GM19239 (cell line): ENCODE measurements around the gene METTL21A.
"Not testable (repeated sequence)": the region's sequence is repeated elsewhere in the genome, so short reads cannot be mapped to it uniquely, and the experiment has no call there.

Source experiments
- DNase-seq: peaks from one replicate; pipeline ENCODE4 v3.0.0; 2011; ENCODE audit warnings: low spot score; ENCODE audit not compliant: insufficient read length
- FAIRE-seq: peaks from 2 replicates; lab custom pipeline; 2011; peaks lifted over from hg19 to GRCh38; lab: Jason Lieb, UNC

Gene METTL21A

GRCh38 chr2:207625014-207625907, at the start of gene METTL21A:
TSS of gene METTL21A (minus strand) at chr2:207625394. CDS start at chr2:207624375, 1,019 bp downstream.
- FAIRE-seq (peak; percentile 82), DNase-seq (peak; percentile 71)

GRCh38 chr2:207674826-207675225, 49.6 kb upstream of the METTL21A start:
- FAIRE-seq: no peak
- DNase-seq: no peak

- FAIRE-seq (peak; percentile 18), DNase-seq (no peak)
These were observed 49.1 kb upstream of the METTL21A start for GRCh38 chr2:207674266-207674774.

- no peak for FAIRE-seq
These were observed 48.2 kb upstream of the METTL21A start for GRCh38 chr2:207673431-207673830.

GRCh38 chr2:207670887-207671286, 45.7 kb upstream of the METTL21A start:
- FAIRE-seq (no peak), DNase-seq (no peak)

More at GRCh38 chr2:207673431-207673830, 48.2 kb upstream of the METTL21A start:
- DNase-seq: no peak

GRCh38 chr2:207663870-207664545, 38.8 kb upstream of the METTL21A start:
- DNase-seq (no peak), FAIRE-seq (peak; percentile 67)

GRCh38 chr2:207662203-207662602, 37.0 kb upstream of the METTL21A start:
- DNase-seq: peak; percentile 21
- FAIRE-seq: peak; percentile 75

- no peak for FAIRE-seq
- DNase-seq: no peak
These were observed 35.8 kb upstream of the METTL21A start for GRCh38 chr2:207660994-207661393.

GRCh38 chr2:207658156-207658555, 33.0 kb upstream of the METTL21A start:
- DNase-seq (no peak), FAIRE-seq (no peak)

GRCh38 chr2:207655000-207655399, 29.8 kb upstream of the METTL21A start:
- FAIRE-seq (no peak), DNase-seq (no peak)

GRCh38 chr2:207646582-207646981, 21.4 kb upstream of the METTL21A start:
- not testable (repeated sequence) for DNase-seq, FAIRE-seq

- no peak for DNase-seq
- FAIRE-seq: no peak
These were observed 18.7 kb upstream of the METTL21A start for GRCh38 chr2:207643892-207644291.

GRCh38 chr2:207640661-207641060, 15.5 kb upstream of the METTL21A start:
- DNase-seq (no peak), FAIRE-seq (no peak)

- no peak for DNase-seq
- FAIRE-seq: no peak
These were observed 15.0 kb upstream of the METTL21A start for GRCh38 chr2:207640160-207640559.

GRCh38 chr2:207639288-207639687, 14.1 kb upstream of the METTL21A start:
- not testable (repeated sequence) for FAIRE-seq, DNase-seq

GRCh38 chr2:207635468-207636200, 10.4 kb upstream of the METTL21A start:
- no peak for FAIRE-seq

GRCh38 chr2:207633686-207634085, 8.5 kb upstream of the METTL21A start:
- FAIRE-seq (no peak), DNase-seq (no peak)

More at GRCh38 chr2:207635468-207636200, 10.4 kb upstream of the METTL21A start:
- no peak for DNase-seq

GRCh38 chr2:207632575-207633493, 7.6 kb upstream of the METTL21A start:
- no peak for DNase-seq
- no peak for FAIRE-seq

- FAIRE-seq: no peak
These were observed 5.3 kb upstream of the METTL21A start for GRCh38 chr2:207630491-207630890.

More at GRCh38 chr2:207630491-207630890, 5.3 kb upstream of the METTL21A start:
- DNase-seq: no peak
